ENCODE measurements around the gene BORCS6. TPM values are rescaled to one million over a fixed set of nuclear protein-coding genes. Genes with fewer than 3 reads are reported as not detected.
A peak's percentile ranks its signal among the peaks of the same experiment; 100 is the strongest.

BORCS6 gene
- total and polyA plus RNA-seq, 4 donors, result 4.1 to 6.8 (median 5.7) TPM

- Histone ChIP-seq H3K9ac (ENCODE audit: low read depth in 1 of 2, low read length in 2 of 2) (no peak overlapping the region), H3K27me3 (ENCODE audit: control insufficient read depth in 4 of 4, insufficient read depth in 4 of 4, low read length in 3 of 4) (no peaks in the 10 kb centered on the region), H3K9me3 (ENCODE audit: control insufficient read depth in 4 of 4, low read length in 3 of 4) (no peaks in the 10 kb centered on the region), H3K27ac (ENCODE audit: low read depth in 1 of 2, low read length in 2 of 2) (peak overlapping the region; percentile 73 to 85), H3K4me3 (ENCODE audit: low read depth in 1 of 3, low read length in 3 of 3) (peak overlapping the region; percentile 52 to 76 (median 57)), H3K4me1 (ENCODE audit: control insufficient read depth in 4 of 4, insufficient read depth in 4 of 4, low read length in 3 of 4) (peaks cover 11 to 50% (median 31%) of the 10 kb centered on the region in 4 donors), H3K36me3 (ENCODE audit: control insufficient read depth in 4 of 4, insufficient read depth in 3 of 4, low read depth in 1 of 4, low read length in 3 of 4) (no peaks in the 10 kb centered on the region)
- DNase-seq (ENCODE audit: low spot score), result peak; percentile 98
- TF ChIP-seq TAF1 (conservative IDR thresholded peaks at IDR 0.05), result no peak
- TF ChIP-seq YY1 (IDR thresholded peaks at IDR 0.05), result no peak
- TF ChIP-seq ZBTB33 (IDR thresholded peaks at IDR 0.05), result peak; percentile 10
- TF ChIP-seq NR2F2 (IDR thresholded peaks at IDR 0.05), result no peak
- TF ChIP-seq GABPA (IDR thresholded peaks at IDR 0.05 in 1 of 2, conservative IDR thresholded peaks at IDR 0.05 in 1 of 2), result peak; percentile 46 to 70
- TF ChIP-seq RAD21 (IDR thresholded peaks at IDR 0.05), result peak in 1 of 2 donors; percentile 31
- peak; percentile 97 for TF ChIP-seq ATF3 (IDR thresholded peaks at IDR 0.05)
- peak in 1 of 2 donors; percentile 31 for TF ChIP-seq RXRA (IDR thresholded peaks at IDR 0.05)
- TF ChIP-seq FOXA1 (IDR thresholded peaks at IDR 0.05), result no peak
- peak in 1 of 2 donors; percentile 7 for TF ChIP-seq JUND (IDR thresholded peaks at IDR 0.05)
- TF ChIP-seq REST (IDR thresholded peaks at IDR 0.05), result peak; percentile 44
- TF ChIP-seq FOXA2 (IDR thresholded peaks at IDR 0.05), result peak; percentile 5
- peak; percentile 2 for TF ChIP-seq MAX (IDR thresholded peaks at IDR 0.05)
- WGBS, result under 1% methylated on average over 32 of the region's 32 CpGs
Measured at GRCh38 chr17:8186787-8187516, 3.0 kb downstream of the BORCS6 start.

GRCh38 chr17:8186446-8186786 lies 3.6 kb downstream of the BORCS6 start:
- Histone ChIP-seq H3K9ac (ENCODE audit: low read depth in 1 of 2, low read length in 2 of 2) (peak overlapping the region in 1 of 2 donors; percentile 54), H3K4me3 (ENCODE audit: low read depth in 1 of 3, low read length in 3 of 3) (peak overlapping the region; percentile 52 to 76 (median 57)), H3K9me3 (ENCODE audit: control insufficient read depth in 4 of 4, low read length in 3 of 4) (no peaks in the 10 kb centered on the region), H3K27me3 (ENCODE audit: control insufficient read depth in 4 of 4, insufficient read depth in 4 of 4, low read length in 3 of 4) (no peaks in the 10 kb centered on the region), H3K36me3 (ENCODE audit: control insufficient read depth in 4 of 4, insufficient read depth in 3 of 4, low read depth in 1 of 4, low read length in 3 of 4) (no peaks in the 10 kb centered on the region), H3K27ac (ENCODE audit: low read depth in 1 of 2, low read length in 2 of 2) (peak overlapping the region; percentile 73 to 85), H3K4me1 (ENCODE audit: control insufficient read depth in 4 of 4, insufficient read depth in 4 of 4, low read length in 3 of 4) (peaks cover 11 to 44% (median 31%) of the 10 kb centered on the region in 4 donors)
- DNase-seq (ENCODE audit: low spot score), result no peak
- whole genome bisulfite sequencing, result 1% methylated on average over 23 of the region's 23 CpGs
- TF ChIP-seq NR2F2 (IDR thresholded peaks at IDR 0.05) (no peak), YY1 (IDR thresholded peaks at IDR 0.05) (peak; percentile 55), GABPA (IDR thresholded peaks at IDR 0.05 in 1 of 2, conservative IDR thresholded peaks at IDR 0.05 in 1 of 2) (no peak), RAD21 (IDR thresholded peaks at IDR 0.05) (no peak), JUND (IDR thresholded peaks at IDR 0.05) (no peak), SP1 (IDR thresholded peaks at IDR 0.05) (no peak), REST (IDR thresholded peaks at IDR 0.05) (no peak), ATF3 (IDR thresholded peaks at IDR 0.05) (no peak), HNF4G (IDR thresholded peaks at IDR 0.05) (no peak)

All from liver (tissue), 9 donors.